Tibial artery (tissue), 4 donors: ENCODE data around the gene NBEA.

Source experiments
- DNase-seq, 2 donors: peaks; one replicate each; pipeline ENCODE4 v3.0.0-alpha.2; 2019
- H3K27ac ChIP-seq, 2 donors: fragments of 200-600 bp; sonication (generic) in 1 of 2; 1 replicate in 1 of 2; 2 replicates in 1 of 2; pipeline ENCODE4 v1.5.1; 2018 to 2019; ENCODE audit warnings: mild to moderate bottlenecking in 1 of 2
- H3K27me3 ChIP-seq, 2 donors: fragments of 200-600 bp; sonication (generic) in 1 of 2; one replicate each; pipeline versions ENCODE4 v1.5.1 to v1.6.0; 2016 to 2019
- H3K36me3 ChIP-seq, 3 donors: fragments of 200-600 bp; sonication (generic) in 2 of 3; one replicate each; pipeline ENCODE4 v1.5.1; 2016 to 2019; ENCODE audit warnings: mild to moderate bottlenecking in 2 of 3
- H3K4me1 ChIP-seq, 4 donors: fragments of 200-600 bp; sonication (generic) in 2 of 4; 1 replicate in 3 of 4; 2 replicates in 1 of 4; pipeline ENCODE4 v1.5.1; 2016 to 2019
- H3K4me3 ChIP-seq, 2 donors: fragments of 200-600 bp; sonication (generic) in 1 of 2; 1 replicate in 1 of 2; 2 replicates in 1 of 2; pipeline ENCODE4 v1.5.1; 2018 to 2019; ENCODE audit warnings: mild to moderate bottlenecking in 2 of 2
- H3K9me3 ChIP-seq, 3 donors: fragments of 200-600 bp; sonication (generic) in 1 of 3; one replicate each; pipeline ENCODE4 v1.5.1; 2016 to 2019
- intact Hi-C: fragments of 100-400 bp; cut with DNase I; formaldehyde crosslinking; loops from one replicate; pipeline ENCODE4 v1.15.0; 2023; ENCODE audit warnings: low total_unique reads
- TF ChIP-seq, protein P1 (sequence below), 2 experiments: fragments of 200-600 bp in 1 of 2; fragments of 450-650 bp in 1 of 2; IDR thresholded peaks; one replicate each; pipeline ENCODE4 v1.5.1; 2017 to 2019; ENCODE audit warnings: antibody characterized with exemption in 2 of 2, mild to moderate bottlenecking in 1 of 2, moderate library complexity in 1 of 2

NBEA gene

DNA sequence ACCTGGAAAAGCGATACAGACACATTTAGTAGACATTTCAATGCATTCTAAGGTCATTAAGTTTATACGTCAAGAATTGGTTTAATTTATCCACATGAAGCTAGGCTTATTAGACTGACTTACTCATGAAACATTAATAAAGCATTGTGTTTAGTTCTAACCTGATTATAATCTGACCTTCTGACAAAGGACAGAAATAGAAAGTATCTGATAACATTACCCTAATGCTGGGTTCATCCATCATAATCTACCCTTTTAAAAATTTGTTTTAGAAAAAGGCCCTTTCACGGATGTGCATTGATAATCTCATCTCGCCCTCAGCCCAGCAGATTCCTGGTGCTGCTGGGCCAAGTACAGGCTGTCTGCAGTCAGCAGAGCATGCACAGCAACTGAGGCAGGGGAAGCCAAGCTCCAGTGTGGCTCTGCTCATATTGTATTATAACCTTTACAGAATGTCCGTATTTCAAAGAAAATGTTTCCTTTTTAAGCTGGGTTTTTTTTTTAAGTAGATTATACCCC, 676.6 kb downstream of the NBEA start:
- intact Hi-C loops, result no loop called here
- no peaks in the 10 kb centered on the region for H3K36me3 ChIP-seq
- TF ChIP-seq, protein P1, sequence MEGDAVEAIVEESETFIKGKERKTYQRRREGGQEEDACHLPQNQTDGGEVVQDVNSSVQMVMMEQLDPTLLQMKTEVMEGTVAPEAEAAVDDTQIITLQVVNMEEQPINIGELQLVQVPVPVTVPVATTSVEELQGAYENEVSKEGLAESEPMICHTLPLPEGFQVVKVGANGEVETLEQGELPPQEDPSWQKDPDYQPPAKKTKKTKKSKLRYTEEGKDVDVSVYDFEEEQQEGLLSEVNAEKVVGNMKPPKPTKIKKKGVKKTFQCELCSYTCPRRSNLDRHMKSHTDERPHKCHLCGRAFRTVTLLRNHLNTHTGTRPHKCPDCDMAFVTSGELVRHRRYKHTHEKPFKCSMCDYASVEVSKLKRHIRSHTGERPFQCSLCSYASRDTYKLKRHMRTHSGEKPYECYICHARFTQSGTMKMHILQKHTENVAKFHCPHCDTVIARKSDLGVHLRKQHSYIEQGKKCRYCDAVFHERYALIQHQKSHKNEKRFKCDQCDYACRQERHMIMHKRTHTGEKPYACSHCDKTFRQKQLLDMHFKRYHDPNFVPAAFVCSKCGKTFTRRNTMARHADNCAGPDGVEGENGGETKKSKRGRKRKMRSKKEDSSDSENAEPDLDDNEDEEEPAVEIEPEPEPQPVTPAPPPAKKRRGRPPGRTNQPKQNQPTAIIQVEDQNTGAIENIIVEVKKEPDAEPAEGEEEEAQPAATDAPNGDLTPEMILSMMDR (IDR thresholded peaks at IDR 0.05), result no peak
- H3K9me3 ChIP-seq, result no peaks in the 10 kb centered on the region
- no peaks in the 10 kb centered on the region for H3K27me3 ChIP-seq
- H3K4me1 ChIP-seq, result no peaks in the 10 kb centered on the region
- no peak for DNase-seq
- no peak overlapping the region for H3K27ac ChIP-seq
- H3K4me3 ChIP-seq, result no peak overlapping the region

DNA sequence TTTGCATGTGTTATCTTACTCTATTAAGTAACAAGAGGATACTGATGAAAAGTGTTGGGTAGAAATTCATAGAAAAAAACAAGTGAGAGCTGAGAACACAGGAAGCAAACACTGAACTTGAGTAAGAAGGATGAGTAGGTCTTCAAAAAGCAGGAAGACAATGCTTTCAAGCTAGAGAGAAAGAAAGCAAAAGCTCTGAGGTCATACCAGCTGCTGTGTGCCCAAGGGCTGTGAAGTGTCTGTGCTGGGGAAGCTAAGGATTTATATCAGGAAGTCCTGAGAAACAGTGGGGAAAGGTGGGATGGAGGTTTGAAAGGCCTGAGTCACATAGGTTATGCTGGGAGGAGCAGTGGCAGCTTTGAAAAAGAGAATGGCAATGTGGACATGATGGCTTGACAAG, 679.9 kb downstream of the NBEA start:
- Histone ChIP-seq H3K27me3 (no peaks in the 10 kb centered on the region), H3K9me3 (no peaks in the 10 kb centered on the region), H3K4me3 (no peak overlapping the region), H3K36me3 (no peaks in the 10 kb centered on the region), H3K4me1 (no peaks in the 10 kb centered on the region), H3K27ac (no peak overlapping the region)
- TF ChIP-seq, protein P1 (IDR thresholded peaks at IDR 0.05), result no peak
- intact Hi-C loops, result no loop called here
- no peak for DNase-seq

DNA sequence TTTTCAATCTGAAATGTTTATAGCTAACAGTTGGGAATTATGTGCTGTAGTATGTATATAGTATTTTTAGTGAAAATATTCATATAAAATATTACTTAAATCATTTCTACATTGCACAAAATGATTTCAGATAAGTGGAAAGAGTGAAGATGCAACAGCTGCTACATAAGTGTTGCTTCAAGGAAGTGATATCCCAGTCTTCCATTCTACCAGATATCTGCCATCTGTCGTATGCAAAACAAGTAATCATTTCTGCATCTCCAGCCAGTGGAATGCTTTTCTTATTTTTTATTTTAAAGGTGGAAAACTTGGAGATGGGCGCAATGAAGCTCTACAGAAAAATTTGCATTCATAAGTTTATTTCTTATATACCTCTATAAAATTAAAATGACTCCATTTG, 687.0 kb downstream of the NBEA start:
- no peaks in the 10 kb centered on the region for H3K4me1 ChIP-seq
- intact Hi-C loops, result no loop called here
- TF ChIP-seq, protein P1 (IDR thresholded peaks at IDR 0.05), result no peak
- H3K36me3 ChIP-seq, result peaks cover 0 to 7% (median 0%) of the 10 kb centered on the region in 3 donors
- H3K27me3 ChIP-seq, result no peaks in the 10 kb centered on the region
- H3K9me3 ChIP-seq, result no peaks in the 10 kb centered on the region
- no peak overlapping the region for H3K27ac ChIP-seq
- no peak for DNase-seq
- H3K4me3 ChIP-seq, result no peak overlapping the region

DNA sequence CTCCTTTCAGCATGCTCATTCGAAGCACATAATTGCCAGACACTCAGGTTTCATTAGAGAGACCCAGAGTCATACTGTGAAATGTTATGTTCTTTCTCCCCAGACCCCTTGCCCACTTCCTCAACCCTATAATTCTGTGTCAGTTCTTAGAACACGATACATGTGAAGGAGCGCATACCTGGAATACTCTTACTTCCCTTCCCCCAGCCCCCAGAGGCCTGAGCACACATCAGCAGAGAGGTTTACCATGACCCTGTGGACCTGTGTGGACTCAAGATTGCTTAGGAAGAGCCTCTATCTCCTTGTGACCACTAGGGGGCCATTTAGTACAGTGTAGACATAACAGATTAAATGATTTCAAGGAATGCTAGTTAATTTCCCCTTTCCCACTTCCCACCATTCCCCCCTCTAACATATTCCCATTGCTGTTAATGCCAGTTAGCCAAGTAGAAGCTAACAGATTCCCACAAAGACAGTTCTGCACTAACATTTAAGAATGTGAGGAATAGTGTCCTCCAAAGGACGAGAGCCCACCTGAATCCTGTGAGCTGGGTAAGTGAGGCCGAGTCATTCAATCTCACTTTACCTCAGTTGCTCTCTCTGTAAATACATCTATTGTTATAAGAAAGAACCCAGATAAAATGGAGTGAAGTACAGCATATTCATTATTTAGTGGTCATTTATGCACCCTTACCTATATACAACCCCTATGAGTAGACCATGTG, 688.6 kb downstream of the NBEA start:
- Histone ChIP-seq H3K4me1 (no peaks in the 10 kb centered on the region), H3K27ac (no peak overlapping the region), H3K36me3 (peaks cover 0 to 7% (median 0%) of the 10 kb centered on the region in 3 donors), H3K4me3 (no peak overlapping the region), H3K27me3 (no peaks in the 10 kb centered on the region), H3K9me3 (no peaks in the 10 kb centered on the region)
- TF ChIP-seq, protein P1 (IDR thresholded peaks at IDR 0.05), result peak; percentile 51 to 62
- no peak for DNase-seq
- intact Hi-C loops, result no loop called here

DNA sequence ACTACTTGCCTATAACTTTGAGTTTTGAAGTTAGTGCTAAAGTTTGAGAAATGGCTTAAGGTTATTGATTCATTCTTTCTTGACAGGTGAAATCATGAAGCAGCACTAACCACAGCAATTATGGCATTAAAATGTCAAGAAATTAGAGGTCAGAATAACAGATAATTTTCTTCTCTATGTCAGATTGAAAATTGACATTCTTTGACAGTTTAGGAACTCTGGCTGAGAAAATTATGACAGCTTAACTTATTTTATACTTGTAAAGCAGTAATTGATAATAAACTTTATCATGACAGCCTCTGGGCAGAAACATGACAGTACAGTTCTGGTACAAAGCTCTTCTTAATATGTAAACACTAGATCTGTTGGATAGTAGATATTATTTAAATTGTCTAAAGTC, 689.6 kb downstream of the NBEA start:
- no peak overlapping the region for H3K4me3 ChIP-seq
- H3K27ac ChIP-seq, result no peak overlapping the region
- no peaks in the 10 kb centered on the region for H3K9me3 ChIP-seq
- TF ChIP-seq, protein P1 (IDR thresholded peaks at IDR 0.05), result no peak
- intact Hi-C loops, result no loop called here
- H3K4me1 ChIP-seq, result no peaks in the 10 kb centered on the region
- peaks cover 0 to 7% (median 0%) of the 10 kb centered on the region in 3 donors for H3K36me3 ChIP-seq
- no peak for DNase-seq
- H3K27me3 ChIP-seq, result no peaks in the 10 kb centered on the region
